HG02759 (cell line): ENCODE data around the gene ZCCHC4.

Experiments
- ATAC-seq: cut with Tn5 transposase; IDR thresholded peaks from one replicate; pipeline ENCODE4 v1.9.1; 2021; ENCODE audit warnings: mild to moderate bottlenecking, moderate library complexity; ENCODE audit not compliant: unreplicated experiment

Gene ZCCHC4

GRCh38 chr4:25376754-25377571 is 64.4 kb downstream of the ZCCHC4 start, which contains the start of gene ANAPC4:
TSS of gene ANAPC4 (plus strand) at chr4:25377263. CDS start at chr4:25377428, 165 bp downstream.
- ATAC-seq, result peak; percentile 96

- peak; percentile 3 for ATAC-seq
Observed at GRCh38 chr4:25377572-25378436, 65.2 kb downstream of the ZCCHC4 start.

GRCh38 chr4:25378437-25378743 is 65.8 kb downstream of the ZCCHC4 start:
- no peak for ATAC-seq

- no peak for ATAC-seq
Observed at GRCh38 chr4:25379591-25379990, 67.0 kb downstream of the ZCCHC4 start.

- no peak for ATAC-seq
Observed at GRCh38 chr4:25383647-25384046, 71.1 kb downstream of the ZCCHC4 start.

- no peak for ATAC-seq
Observed at GRCh38 chr4:25386926-25387325, 74.4 kb downstream of the ZCCHC4 start.

GRCh38 chr4:25397305-25397704 is 84.7 kb downstream of the ZCCHC4 start:
- ATAC-seq, result no peak

GRCh38 chr4:25399510-25399909 is 86.9 kb downstream of the ZCCHC4 start:
- no peak for ATAC-seq

GRCh38 chr4:25401066-25401465 is 88.5 kb downstream of the ZCCHC4 start:
- no peak for ATAC-seq

- ATAC-seq, result no peak
Observed at GRCh38 chr4:25402521-25402920, 89.9 kb downstream of the ZCCHC4 start.

GRCh38 chr4:25403699-25404098 is 91.1 kb downstream of the ZCCHC4 start:
- no peak for ATAC-seq

- no peak for ATAC-seq
Observed at GRCh38 chr4:25405453-25405852, 92.9 kb downstream of the ZCCHC4 start.

- no peak for ATAC-seq
Observed at GRCh38 chr4:25406081-25406692, 93.6 kb downstream of the ZCCHC4 start.

- no peak for ATAC-seq
Observed at GRCh38 chr4:25410820-25411529, 98.4 kb downstream of the ZCCHC4 start.

GRCh38 chr4:25413261-25413660 is 100.7 kb downstream of the ZCCHC4 start:
- ATAC-seq, result no peak

GRCh38 chr4:25417014-25417413 is 104.4 kb downstream of the ZCCHC4 start:
- no peak for ATAC-seq
